ENCODE results near the gene GALNT18.
"Not testable (repeated sequence)": the region's sequence is repeated elsewhere in the genome, so short reads cannot be mapped to it uniquely, and the experiment has no call there.

GALNT18 gene

DNA sequence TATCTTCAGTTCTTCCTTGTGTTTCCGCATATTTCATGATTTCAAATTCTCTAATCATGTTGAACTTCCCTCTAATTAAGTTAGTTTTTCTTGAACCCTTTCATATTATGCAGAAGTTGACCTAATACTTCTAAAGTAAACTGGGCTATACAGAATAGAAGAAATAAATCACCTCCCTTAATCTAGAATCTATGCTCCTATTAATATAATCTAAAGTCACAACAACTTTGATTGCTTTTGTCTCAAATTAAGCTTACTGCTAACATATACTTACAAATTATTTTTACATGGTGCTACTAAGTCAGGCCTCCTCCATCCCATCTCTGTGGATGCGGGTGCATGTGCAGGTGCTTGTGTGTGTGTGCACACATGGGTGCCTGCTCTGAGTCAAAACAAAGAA is 241.5 kb downstream of the GALNT18 start:
- no peak for DNase-seq

DNA sequence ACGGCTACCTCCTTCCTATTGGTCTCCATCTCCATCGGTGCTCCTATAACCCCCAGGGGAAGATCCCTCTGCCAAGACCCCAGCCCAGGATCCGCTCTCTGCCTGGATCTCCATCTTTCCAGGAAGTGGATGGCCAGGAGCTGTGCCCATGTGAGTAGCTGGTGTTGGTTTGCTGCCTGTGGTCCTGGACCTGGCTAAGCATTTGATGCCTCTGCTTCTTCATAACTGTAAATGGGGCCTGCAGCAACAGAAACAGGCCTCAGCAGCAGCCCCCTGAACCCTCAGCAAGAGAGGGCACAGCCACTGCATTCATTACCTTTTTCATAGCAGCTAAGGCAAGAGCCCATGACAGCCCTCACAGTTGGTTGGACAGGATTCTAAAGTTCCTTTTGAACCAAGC is 242.1 kb downstream of the GALNT18 start:
- DNase-seq = no peak

DNA sequence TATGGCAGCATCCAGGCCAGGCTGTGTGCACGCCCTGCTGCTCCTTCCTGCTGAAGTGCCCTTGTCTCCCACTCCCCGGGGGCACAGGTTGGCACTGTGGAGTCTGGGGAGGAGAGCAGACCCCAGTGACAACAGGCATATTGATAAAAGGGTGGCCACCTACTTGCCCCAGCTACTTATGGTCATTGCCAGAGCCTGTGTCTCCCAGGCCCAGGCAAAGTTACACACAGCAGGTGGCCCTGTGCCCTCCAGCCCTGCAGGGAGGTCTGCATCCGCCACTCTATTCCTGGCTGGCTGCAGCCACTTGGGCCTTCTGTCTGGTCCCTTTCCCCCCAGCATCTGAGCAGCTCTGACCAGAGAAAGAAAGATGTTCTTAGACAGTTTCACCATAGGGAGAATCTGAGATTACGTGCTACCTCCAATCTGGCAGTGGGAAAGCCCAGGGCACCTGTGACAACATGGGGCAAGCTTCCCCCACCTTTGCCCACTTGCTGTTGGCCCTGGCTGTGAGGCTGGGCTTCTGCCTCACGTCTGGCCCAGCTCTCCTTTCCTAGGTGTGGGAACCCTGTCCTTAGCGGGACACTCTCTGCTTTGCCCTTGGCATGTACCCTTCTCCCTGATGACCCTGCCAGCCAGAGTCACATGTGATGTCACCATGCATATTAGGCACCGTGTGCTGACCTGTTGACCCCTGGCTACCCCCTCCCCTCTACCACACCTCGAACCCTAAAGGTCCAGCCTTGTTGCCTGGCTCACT is 243.4 kb downstream of the GALNT18 start:
- DNase-seq = no peak

DNA sequence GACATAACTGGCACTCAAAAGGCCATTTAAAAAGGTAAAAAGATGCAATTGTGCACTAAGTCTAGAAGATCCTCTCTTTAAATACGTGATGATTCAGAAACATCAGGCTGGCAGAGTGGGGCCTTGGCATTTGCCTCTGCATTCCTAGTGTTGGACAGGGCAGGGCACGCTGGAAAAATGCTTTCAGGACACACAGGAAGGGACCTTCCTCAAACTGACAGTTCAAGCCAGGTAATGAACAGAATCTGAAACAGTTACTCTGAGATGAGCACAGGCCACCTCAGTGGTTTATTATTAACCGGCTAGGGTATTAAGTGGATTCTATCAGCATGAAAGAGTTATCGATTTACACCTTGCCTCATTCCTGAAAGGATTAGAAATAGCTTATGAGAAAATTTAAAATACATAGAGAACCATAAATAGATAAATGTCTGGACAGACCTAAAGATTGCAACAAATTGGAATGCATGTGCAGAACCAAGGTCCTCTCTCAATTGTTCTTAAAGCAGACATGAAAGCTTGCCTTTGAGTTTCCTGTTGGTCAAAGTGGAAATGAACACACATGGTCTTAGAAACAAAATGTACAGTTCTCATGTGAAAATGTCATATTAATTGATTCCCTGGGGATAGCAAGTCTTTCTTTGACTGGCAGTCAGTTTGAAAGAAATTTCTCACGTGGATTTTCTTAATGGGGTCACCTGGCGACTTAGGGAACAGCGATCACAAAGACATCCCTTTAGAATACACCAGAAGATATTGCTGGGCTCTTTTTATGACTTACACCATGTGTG is 247.3 kb downstream of the GALNT18 start:
- DNase-seq = no peak

DNA sequence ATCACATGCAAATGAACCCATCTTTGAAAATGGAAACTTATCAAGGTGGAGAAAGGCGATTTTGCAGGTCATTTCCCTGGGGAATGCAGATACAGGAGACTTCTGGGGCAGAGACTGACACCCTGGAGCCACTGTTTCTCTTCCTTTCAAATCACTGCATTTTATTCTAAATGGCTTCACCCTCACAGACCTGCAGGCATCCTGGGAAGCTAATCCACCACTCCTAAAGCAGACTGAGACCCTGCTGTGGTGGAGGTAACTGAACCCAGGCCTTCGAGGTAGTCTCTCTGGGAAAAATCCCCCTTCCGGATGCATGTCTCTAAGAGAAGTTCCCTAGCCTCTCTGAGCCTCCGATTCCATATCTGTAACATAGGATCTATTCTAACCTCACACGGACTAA is 247.9 kb downstream of the GALNT18 start:
- DNase-seq = no peak

DNA sequence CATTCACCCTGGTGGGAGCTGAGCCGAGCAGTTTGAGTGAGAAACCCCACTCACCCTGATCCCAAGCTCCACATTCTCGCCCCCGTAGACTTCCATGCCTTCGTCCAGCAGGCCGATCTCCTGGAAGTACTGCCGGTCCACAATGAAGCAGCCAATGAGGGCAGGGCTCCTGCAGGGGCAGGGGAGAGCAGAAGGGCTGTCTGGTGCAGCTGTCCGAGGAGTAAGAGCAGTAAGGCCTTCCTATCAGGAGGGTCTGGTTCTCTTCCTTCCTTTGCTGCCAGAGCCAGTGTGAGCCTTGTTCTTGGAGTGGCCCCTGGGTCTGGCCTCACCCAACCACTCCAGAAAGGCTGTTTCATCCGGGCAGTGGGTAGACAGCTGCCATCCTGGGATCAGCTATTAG is 249.3 kb downstream of the GALNT18 start:
- no peak for DNase-seq

DNA sequence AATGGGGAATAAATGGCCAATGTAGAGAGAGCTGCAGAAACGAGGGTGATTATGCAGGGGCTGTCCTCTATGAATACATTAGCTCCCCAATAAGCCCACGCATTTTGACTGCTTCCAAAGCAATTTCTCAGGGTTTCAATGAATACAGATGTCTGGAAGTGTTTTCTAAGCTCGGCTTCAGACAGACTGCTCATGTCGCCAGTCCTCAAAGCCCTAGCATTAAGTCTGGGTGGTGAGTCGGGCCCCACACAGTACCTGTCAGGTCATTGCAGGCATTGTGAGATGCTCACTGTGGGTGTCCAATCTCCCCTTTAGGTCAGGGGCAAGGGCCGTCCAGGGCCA is 250.9 kb downstream of the GALNT18 start:
- no peak for DNase-seq

DNA sequence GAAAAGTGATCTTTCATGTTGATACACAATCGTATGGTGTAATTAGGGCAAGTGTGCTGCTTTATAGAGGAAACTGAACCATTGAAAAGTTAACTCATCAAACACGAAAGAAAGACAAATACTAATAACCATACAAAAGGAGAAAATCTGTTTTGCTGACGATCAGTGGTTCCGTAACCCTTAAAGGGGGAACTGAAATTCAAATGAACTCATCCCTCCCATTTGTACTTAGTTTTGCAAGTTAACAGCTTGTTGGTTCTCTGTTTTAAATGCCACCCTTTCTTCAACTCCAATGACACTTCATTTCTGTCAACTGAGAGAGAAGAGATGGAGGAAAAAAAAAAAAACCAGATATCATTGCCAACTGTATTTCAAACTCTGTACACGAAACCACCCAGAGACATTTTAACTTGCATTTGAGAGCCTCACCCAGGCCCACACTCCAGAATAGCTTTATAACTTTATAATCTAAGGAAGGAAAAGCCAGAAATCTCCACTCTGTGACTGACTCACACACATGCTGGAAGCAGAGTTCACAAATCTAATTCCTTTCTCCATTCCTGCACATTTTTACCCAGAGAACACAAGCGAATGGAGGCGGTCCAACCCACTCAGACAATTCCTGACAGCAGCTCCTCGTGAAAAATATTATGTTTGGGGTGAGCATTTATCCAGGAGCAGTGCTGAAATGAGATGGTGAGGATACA is 251.4 kb downstream of the GALNT18 start:
- no peak for DNase-seq

DNA sequence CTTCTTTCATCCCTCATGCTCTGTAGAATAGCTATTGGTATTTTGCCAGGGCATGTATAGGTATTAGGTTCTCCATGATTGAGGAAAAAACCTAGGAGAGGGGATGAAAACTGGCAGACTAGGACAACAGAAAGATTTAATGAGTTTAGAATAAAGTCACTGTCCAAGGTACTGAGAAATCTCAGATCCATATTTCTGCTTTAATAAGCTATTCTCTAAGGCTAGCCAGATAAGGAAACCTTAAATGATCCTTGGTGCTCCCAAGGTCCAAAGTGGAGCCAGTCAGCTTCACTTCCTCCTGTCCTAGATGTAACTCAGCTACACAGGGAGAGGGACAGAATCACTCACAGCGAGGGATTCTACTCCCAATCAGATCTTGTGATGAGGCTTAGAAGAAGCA is 255.0 kb downstream of the GALNT18 start:
- DNase-seq = no peak

DNA sequence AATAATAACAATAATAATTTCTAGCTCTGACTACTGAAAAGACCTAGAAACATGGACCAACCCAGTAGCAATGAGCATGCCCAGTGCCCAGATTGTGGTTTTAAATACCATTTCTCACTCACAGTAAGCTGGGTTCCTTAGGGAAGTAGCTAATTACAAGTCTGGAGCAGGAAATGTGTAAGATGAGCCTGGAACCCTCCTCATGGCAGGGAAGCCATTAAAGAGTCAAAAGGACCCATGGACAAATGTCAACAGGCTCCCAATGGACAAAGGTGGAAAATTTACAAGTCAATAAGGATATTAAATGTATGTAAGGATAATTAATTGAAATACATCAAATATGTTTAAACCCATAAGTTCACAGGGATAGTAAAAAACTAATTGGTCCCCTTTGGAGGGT is 258.1 kb downstream of the GALNT18 start:
- no peak for DNase-seq

DNA sequence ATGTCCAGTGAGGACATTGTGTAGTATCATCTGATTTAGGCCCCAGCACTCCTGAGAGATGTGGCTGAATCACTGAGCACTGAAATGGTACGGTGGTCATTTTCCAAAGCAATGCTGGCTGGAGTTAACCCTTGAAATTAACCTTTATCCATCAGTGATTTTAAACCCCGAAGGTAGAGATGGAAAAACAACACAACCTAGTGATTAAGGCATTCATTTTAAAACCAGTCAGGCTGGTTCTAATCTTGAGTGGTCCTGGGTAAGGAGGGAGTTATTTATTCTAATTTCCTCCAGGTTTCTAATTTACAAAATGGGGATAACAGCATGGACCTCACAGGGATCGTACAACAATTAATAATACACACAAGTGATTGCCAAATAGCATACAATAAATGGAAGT is 262.2 kb downstream of the GALNT18 start:
- no peak for DNase-seq

DNA sequence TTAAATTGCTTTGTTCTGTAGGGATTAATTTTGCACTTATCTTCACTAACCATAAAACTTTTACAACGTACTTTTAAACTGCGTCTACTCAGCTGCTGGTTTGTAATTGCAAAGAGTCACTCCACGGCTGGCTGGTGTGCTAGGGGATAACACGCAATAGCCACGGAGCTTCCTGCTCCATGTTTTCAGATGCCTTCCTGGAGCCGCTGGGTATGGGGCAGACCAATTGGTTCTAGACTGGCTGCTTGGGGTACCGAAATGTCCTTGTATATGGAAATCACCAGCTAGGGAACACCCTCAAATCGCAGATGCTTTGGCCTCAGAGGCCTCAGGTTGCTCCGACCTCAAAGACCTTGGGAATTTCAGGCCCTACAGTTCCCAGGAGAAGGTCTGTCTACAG is 265.0 kb downstream of the GALNT18 start:
- DNase-seq = no peak

DNA sequence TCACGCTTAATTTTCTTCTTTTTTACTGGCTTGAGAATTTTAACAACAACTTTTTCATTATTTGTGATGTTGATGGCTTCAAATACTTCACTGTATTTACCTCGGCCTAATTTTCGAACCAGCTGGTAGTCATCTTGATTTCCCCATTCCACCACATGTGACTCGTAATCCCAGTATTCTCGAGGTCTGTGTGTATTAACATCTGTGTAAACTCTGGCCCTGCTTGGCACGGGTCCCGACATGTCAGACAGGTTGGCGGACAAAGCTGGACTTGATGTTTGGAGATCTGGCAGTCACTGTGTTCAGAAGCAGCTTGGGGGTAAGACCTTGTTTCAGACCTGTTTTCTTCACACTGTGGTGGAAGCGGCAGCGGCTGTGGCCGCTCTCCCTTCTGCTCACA is 268.9 kb downstream of the GALNT18 start, which contains the start of gene CSNK2A3:
Gene CSNK2A3, minus strand, starts transcription at position 373 of the 400 bp plus-strand sequence. Its CDS starts 131 bp downstream, at position 242.
- not testable (repeated sequence) for DNase-seq

DNA sequence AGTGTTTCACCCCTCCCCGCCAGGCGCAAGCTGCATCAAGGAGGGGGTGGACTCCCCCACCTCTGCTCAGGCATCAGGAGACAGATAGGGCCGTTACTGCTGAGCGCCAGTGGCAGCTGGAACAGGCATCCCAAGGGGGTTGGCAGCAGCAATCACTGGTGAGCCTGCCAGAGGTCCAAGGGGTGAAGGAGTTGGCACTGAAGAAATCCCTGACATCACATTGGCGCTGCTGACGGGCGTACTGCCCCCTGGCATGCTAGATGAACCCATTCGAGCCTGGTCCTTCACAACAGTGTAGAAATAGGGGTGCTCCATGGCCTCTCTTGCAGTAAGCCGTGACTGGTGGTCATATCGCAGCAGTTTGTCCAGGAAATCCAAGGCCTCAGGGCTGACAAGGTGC is 270.0 kb downstream of the GALNT18 start:
- not testable (repeated sequence) for DNase-seq

DNA sequence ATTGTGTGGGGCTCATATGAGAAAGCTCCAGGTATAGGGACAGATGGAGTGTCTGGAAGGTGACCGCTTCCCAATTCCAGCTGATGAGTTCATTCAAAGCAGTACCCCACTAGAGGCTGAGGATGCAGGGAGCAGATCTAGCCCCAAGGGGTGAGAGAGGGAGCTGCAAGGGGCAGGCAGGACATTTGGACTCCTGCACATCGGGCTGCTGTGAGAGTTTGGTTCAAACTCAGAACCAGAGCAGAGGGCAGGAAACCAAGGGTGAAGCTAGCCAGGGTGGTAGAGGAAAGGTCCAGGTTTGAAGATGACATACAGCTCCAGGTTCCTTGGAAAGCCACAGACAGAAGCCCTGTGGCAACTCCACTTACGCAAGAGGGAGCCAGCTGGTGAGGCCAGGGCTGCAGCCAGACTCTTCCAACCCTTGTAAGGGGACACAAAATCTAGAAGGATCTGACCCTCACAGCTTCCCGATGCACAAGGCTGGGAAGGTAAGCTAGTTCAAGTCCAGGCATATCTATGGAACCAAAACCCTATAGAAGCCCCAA is 270.7 kb downstream of the GALNT18 start:
- no peak for DNase-seq

DNA sequence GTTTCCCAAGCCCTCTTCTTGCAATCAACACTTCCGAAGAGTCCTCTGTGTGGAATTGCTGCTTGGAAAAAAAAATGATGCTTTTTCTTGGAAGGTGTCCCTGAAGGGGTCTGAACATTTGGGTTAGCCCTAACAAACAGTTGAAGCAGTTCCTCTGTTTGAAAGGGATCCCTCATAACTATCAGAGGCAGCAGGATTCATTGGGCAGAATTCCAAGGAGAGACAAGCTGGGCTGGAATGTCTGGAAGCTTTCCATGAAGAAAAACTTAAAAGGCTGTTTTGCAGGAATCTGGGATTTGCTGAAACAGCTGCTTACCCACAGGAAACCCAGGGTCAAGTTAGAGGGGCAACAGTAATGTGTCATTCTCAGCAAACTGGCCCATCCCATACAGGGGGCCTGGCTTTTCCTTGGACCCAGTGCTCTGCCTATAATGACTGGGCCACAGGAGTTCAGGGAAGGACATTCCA is 271.9 kb downstream of the GALNT18 start:
- no peak for DNase-seq

DNA sequence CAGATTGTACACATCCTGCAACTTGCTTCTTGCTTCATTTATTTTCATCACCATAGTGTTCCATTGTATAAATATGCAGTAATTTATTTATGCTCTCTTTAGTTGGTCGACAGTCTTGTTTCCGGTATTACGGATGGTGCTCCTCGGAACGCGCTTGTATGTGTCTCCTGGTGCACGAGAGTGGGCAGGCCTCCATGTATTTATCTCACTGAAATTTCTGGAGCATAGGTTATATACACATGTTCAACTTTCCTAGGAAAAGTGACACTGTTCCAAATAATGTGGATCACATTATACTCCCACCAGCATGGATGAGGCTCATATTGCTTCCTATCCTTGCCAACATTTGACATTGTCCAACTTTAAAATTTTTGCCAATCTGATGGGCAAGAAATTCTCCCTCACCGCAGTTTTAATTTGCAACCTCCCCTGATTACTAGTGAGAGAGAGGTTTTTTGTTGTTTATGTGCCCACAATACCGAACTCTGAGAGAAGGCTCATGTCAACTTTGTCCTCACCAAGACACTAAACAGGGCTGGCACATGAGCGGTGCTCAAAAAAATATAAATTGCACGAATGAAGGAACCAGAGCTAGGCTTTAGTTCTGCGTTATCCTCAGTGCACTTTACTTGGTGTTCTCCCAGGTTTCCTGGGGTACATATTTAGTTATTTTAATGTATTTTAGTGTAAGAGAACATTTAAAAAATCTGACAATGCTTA is 272.5 kb downstream of the GALNT18 start:
- DNase-seq = no peak

DNA sequence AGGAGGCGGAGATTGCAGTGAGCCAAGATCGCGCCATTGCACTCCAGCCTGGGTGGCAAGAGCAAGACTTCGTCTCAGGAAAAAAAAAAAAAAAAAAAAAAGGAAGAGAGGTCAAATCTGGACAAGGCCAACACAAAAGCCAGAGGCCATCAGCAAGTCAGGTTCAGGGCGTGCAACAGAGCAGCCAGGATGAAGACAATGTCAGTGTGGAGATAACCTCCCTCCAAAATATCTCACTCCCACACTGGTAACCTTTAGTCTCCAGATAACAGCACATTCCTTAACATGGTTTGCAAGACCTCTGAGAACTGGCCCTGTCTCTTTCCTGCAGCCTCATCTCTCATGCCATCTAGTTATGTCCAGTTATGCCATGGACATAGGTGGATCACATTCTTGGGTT is 273.5 kb downstream of the GALNT18 start:
- no peak for DNase-seq

DNA sequence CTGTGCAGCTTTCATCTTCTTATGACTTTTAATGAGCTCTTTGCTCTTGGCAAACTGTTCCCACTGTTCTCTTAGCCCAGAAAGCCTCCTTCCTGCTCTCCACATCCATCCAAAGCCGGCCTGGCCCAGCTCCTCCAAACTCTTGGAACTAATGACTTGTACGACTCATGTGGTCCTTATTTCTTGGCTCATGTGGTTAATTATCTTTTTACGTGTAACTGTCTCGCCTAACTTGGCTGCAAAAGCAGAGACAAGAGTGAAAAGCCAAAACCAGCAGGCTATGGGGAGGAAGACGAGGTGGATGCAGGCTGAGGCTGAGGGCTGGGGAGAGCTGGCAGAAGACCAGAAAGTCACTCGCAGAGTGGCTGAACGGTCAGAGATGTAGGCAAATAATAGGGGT is 274.2 kb downstream of the GALNT18 start:
- DNase-seq = no peak

DNA sequence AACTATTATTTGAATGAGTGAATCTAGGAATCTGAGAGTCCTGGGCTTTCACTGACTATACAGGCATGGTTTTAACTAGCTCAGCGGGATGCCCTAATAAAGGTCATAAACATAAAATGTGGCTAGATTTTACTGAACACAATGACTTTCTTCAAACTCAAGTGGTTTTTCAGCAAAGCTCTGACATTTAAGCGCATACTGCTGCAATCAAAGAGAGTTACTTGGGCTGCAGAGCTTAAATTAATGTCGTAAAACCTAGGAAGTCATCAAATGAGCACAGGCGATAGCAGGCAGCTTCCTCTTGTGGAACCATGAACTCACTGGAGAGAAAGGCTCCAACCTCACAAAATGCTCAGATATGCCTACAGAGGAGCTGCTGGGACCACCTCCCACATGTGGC is 275.5 kb downstream of the GALNT18 start:
- no peak for DNase-seq

DNA sequence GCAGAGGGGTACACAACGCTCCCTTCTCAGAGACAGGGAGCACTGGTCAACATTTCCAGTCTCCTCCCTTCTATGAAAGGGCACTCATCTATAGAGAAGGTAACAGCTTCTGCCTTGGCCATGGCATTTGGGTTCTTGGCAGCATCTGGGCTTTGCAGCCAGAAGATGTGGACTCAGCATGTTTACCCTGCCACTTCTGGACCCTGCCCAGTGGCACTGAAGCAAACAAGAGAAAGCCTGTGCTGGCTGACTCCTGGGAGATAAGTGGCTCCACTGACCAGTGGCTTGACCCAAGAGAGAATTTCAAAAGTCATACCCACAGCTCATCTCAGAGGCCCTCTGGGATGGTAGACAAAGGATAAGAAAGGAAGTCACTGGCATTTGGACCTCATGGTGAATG is 276.7 kb downstream of the GALNT18 start:
- DNase-seq = no peak

DNA sequence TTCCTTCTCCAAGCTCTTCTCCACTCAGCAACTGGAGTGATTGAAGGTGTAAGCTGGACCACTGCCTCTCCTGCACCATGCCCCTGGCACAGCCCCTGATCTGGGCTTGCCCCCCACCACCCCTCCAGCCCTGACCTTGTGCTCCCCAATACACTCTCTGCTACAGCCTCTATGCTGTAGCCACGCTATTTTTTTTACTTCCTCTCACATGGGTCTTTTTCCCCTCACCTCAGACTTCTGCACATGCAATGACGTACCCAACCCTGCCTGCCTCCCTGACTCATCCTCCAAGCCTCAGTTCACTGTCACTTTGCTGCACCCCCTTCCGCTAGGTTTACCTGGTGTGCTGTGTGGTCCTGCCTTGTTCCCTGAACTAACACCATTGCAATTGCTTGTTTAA is 277.8 kb downstream of the GALNT18 start:
- DNase-seq = no peak

DNA sequence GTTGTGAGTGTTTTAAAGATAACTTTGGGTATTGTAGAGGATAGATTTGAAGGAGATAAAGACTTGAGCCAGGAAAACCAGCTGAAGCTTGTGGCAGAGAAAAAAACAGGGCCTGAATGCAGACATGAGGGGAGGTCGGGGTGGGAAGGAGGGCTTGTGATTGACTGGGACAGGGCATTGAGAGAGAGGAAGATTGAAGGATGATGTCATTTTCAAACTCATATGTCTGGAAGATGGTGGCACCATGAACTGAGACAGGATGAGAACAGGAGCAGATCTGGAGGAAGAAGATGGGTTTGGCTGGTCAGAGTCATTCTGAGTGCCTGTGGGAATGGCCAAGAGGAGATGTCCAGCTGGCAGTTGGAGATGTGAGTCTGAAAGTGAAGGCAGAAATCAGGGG is 283.5 kb downstream of the GALNT18 start:
- no peak for DNase-seq
